Panc1 (cell line): Measurements from ENCODE around the gene UGT8.

Experiments
- CTCF ChIP-seq: fragments of 450-650 bp; IDR thresholded peaks from 2 replicates; pipeline ENCODE4 v1.5.1; 2017; ENCODE audit warnings: mild to moderate bottlenecking
- POLR2AphosphoS5 ChIP-seq: IDR thresholded peaks from 2 replicates; pipeline ENCODE4 v1.6.1; 2012; ENCODE audit warnings: mild to moderate bottlenecking, low read depth, low read length, moderate library complexity

DNA sequence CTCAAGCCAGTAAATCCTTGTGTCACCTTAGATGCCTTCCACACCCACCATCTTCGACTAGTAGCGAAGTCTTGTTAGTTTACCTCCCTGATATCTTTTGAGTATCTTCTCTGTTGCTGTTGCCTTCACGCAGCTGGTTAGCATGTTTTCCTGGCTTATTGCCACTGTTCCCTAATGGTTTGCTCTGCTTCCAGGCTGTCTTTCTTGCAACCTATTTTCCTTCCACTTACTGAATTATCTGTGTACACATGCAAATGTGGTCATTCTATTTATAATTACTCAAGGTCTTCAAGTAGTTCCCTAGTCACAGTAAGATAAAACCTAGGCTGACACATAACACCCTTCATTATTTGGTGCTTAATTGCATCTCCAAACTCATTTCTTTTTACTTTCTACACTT, 89.5 kb downstream of the UGT8 start:
- TF ChIP-seq CTCF, result no peak
- no peak for TF ChIP-seq POLR2AphosphoS5
